HepG2 (cell line): Measurements from ENCODE around the gene SLC29A3.

Source experiments
- FOXK1 ChIP-seq: sonication (generic); formaldehyde crosslinking; IDR thresholded peaks from 2 replicates; pipeline ENCODE4 v1.4.0; 2020; ENCODE audit warnings: low read depth, missing genetic modification reagents, borderline replicate concordance
- NR2C2 ChIP-seq: sonication (generic); formaldehyde crosslinking; IDR thresholded peaks from 2 replicates; pipeline ENCODE4 v1.4.0; 2020; ENCODE audit warnings: missing genetic modification reagents, mild to moderate bottlenecking, moderate library complexity, borderline replicate concordance

GRCh38 chr10:71314694-71315225 lies 4.3 kb upstream of the SLC29A3 start:
- TF ChIP-seq FOXK1 = no peak
- TF ChIP-seq NR2C2 (CRISPR knock-in tag) = no peak
